Gastrocnemius medialis (tissue), 4 donors: ENCODE results near the gene ADAMTS8. TPM values are rescaled to one million over a fixed set of nuclear protein-coding genes. Genes with fewer than 3 reads are reported as not detected.

Experiments
- ATAC-seq, 2 donors: fragments of 150-250 bp; one replicate each; pipeline ENCODE4 v1.9.1; 2016
- DNase-seq, 2 donors: peaks; one replicate each; pipeline ENCODE4 v3.0.0-alpha.2; 2019
- H3K27ac ChIP-seq, 4 donors: fragments of 200-600 bp; sonication (generic); 1 replicate in 1 of 4; 2 replicates in 3 of 4; pipeline ENCODE4 v1.5.1; 2016 to 2018; ENCODE audit warnings: mild to moderate bottlenecking in 2 of 4, moderate library complexity in 1 of 4
- H3K27me3 ChIP-seq, 3 donors: fragments of 200-600 bp; sonication (generic) in 2 of 3; 1 replicate in 1 of 3; 2 replicates in 2 of 3; pipeline versions ENCODE4 v1.5.1 to v1.6.0; 2016 to 2019; ENCODE audit warnings: mild to moderate bottlenecking in 1 of 3, moderate library complexity in 1 of 3
- H3K36me3 ChIP-seq, 2 donors: fragments of 200-600 bp; sonication (generic) in 1 of 2; one replicate each; pipeline ENCODE4 v1.5.1; 2017 to 2018
- H3K4me1 ChIP-seq, 2 donors: fragments of 200-600 bp; sonication (generic) in 1 of 2; one replicate each; pipeline ENCODE4 v1.5.1; 2016 to 2017; ENCODE audit warnings: mild to moderate bottlenecking in 2 of 2
- H3K4me3 ChIP-seq, 4 donors: fragments of 200-600 bp; sonication (generic) in 3 of 4; 1 replicate in 1 of 4; 2 replicates in 3 of 4; pipeline ENCODE4 v1.5.1; 2016 to 2019; ENCODE audit warnings: mild to moderate bottlenecking in 2 of 4
- H3K9me3 ChIP-seq, 3 donors: fragments of 200-600 bp; sonication (generic) in 2 of 3; 1 replicate in 1 of 3; 2 replicates in 2 of 3; pipeline ENCODE4 v1.5.1; 2016 to 2019
- CTCF ChIP-seq, 5 experiments: fragments of 450-650 bp in 3 of 5; fragments of 200-600 bp in 2 of 5; sonication (generic) in 2 of 5; IDR thresholded peaks in 4 of 5; conservative IDR thresholded peaks in 1 of 5; 1 replicate in 4 of 5; 2 replicates in 1 of 5; pipeline ENCODE4 v1.5.1; 2016 to 2019; ENCODE audit warnings: antibody characterized with exemption in 5 of 5, mild to moderate bottlenecking in 3 of 5, moderate library complexity in 3 of 5
- POLR2A ChIP-seq, 2 donors: fragments of 450-650 bp; IDR thresholded peaks; one replicate each; pipeline ENCODE4 v1.6.1; 2017; ENCODE audit warnings: antibody characterized with exemption in 2 of 2, mild to moderate bottlenecking in 2 of 2, moderate library complexity in 2 of 2
- in situ Hi-C, 4 donors: fragments of 200-750 bp; cut with MboI; loops; one replicate each; pipeline versions ENCODE4 v1.15.0 to v1.8.0; 2017; ENCODE audit warnings: low sequenced_read_pairs in 4 of 4
- intact Hi-C: fragments of 100-400 bp; cut with DNase I; formaldehyde crosslinking; loops from one replicate; pipeline ENCODE4 v1.15.1; 2023; ENCODE audit warnings: low total_unique reads
- total RNA-seq, 4 donors: library from RNA; depleted of rRNA; stranded (reverse); fragments of >200 nt; gene quantifications; one replicate each; pipeline versions ENCODE4 v1.1.0 to v1.2.3, GENCODE V29; 2016

Gene ADAMTS8
- total RNA-seq, 4 donors from 2014 or later: 0.26 to 0.46 (median 0.29) TPM; not detected in 1

DNA sequence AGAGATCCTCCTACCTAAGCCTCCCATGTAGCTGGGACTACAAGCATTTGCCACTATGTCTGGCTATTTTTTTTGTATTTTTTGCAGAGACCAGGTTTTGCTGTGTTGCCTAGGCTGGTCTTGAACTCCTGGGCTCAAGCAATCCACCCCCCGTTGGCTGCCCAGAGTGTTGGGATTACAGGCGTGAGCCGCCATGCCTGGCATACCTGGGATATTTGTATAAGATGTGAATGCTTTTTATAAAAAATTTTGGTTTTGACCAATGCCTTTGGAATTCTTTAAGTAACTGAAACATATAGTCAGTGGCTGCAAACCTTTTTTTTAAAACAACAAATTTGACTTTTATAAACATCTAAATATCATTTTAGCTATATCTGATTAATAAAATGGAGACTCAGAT is 42.4 kb downstream of the ADAMTS8 start:
- no peak for DNase-seq

DNA sequence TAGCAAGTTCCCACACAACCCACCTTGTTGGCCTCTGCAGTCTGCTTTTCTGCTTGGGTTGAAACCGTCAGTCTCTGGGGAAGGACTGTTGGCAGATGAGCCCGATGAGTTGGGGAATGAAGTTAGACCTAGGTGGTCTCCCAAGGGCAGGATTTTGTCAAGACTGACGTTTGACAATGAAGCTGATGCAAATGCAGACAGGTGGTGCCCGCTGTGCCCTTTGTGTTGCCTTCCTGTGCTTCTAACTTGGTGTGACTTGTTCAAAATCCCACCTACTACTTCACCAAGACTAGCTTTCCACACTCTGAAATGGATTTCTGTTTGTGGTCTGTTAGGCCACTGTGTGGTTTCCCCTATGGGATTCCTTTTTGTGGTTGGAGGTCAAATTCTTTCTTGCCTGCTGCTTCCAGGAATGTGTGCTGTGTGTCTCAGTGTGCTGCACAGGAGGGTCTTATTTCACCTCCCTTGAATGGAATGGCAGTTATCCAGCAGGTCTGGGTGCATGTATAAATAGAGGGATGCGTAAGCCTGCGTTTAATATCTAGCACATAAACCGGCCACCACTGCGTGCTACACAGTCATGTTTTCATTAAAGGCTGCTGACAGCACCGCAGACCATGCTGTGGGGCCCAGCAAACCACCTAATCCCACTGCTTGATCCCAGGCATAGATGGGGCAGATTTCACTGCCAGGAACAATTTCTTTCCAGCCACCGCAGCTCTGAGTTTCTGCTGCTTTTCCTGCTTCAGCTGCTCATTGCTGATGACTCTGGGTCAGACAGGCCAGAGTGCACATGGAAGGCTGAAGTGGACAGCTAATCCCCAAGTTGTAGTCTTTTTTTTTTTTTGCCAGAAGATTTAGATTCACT is 44.8 kb downstream of the ADAMTS8 start:
- peak overlapping the region; percentile 74 to 83 (median 82) for H3K27ac ChIP-seq
- intact Hi-C loops (loop anchor here (1.0 to 5.0 kb wide), 2 partner anchors 14 to 171 kb away; no protein-coding TSS in a partner anchor), in situ Hi-C loops (loop anchor here in 1 of 4 donors (25.0 kb wide), 1 partner anchor 171 kb away; no protein-coding TSS in a partner anchor)

More for the DNA sequence above, 42.4 kb downstream of the ADAMTS8 start:
- Histone ChIP-seq H3K4me3 (no peak overlapping the region), H3K4me1 (peaks cover 12 to 29% of the 10 kb centered on the region in 2 donors), H3K36me3 (no peaks in the 10 kb centered on the region), H3K9me3 (no peaks in the 10 kb centered on the region), H3K27ac (no peak overlapping the region), H3K27me3 (no peaks in the 10 kb centered on the region)
- in situ Hi-C loops: loop anchor here in 1 of 4 donors (25.0 kb wide), 1 partner anchor 174 kb away; no protein-coding TSS in a partner anchor
- no peak for ATAC-seq
- no peak for TF ChIP-seq CTCF (IDR thresholded peaks at IDR 0.05 in 4 of 5, conservative IDR thresholded peaks at IDR 0.05 in 1 of 5)
- TF ChIP-seq POLR2A (IDR thresholded peaks at IDR 0.05): no peak
- intact Hi-C loops: no loop called here

GRCh38 chr11:130381317-130381716 is 47.1 kb downstream of the ADAMTS8 start:
- no peaks in the 10 kb centered on the region for H3K9me3 ChIP-seq
- no peaks in the 10 kb centered on the region for H3K27me3 ChIP-seq
- H3K4me1 ChIP-seq: peaks cover 12 to 29% of the 10 kb centered on the region in 2 donors
- no peak for DNase-seq
- no peak overlapping the region for H3K27ac ChIP-seq
- ATAC-seq: no peak
- in situ Hi-C loops: loop anchor here in 1 of 4 donors (25.0 kb wide), 1 partner anchor 169 kb away; no protein-coding TSS in a partner anchor
- no peak overlapping the region for H3K4me3 ChIP-seq
- TF ChIP-seq CTCF (IDR thresholded peaks at IDR 0.05 in 4 of 5, conservative IDR thresholded peaks at IDR 0.05 in 1 of 5) (no peak), POLR2A (IDR thresholded peaks at IDR 0.05) (no peak)
- H3K36me3 ChIP-seq: no peaks in the 10 kb centered on the region
- intact Hi-C loops: loop anchor here (5.0 kb wide), 1 partner anchor 169 kb away; no protein-coding TSS in a partner anchor

More for the DNA sequence above, 44.8 kb downstream of the ADAMTS8 start:
- TF ChIP-seq POLR2A (IDR thresholded peaks at IDR 0.05) (peak in 1 of 2 donors; percentile 31), CTCF (IDR thresholded peaks at IDR 0.05 in 4 of 5, conservative IDR thresholded peaks at IDR 0.05 in 1 of 5) (no peak)
- Histone ChIP-seq H3K4me3 (no peak overlapping the region), H3K9me3 (no peaks in the 10 kb centered on the region), H3K36me3 (no peaks in the 10 kb centered on the region), H3K4me1 (peaks cover 12 to 29% of the 10 kb centered on the region in 2 donors), H3K27me3 (no peaks in the 10 kb centered on the region)
- ATAC-seq (peak; percentile 95 to 98), DNase-seq (peak; percentile 55 to 81)

- H3K36me3 ChIP-seq: no peaks in the 10 kb centered on the region
- DNase-seq: no peak
- H3K4me1 ChIP-seq: peaks cover 12 to 29% of the 10 kb centered on the region in 2 donors
- TF ChIP-seq CTCF (IDR thresholded peaks at IDR 0.05 in 4 of 5, conservative IDR thresholded peaks at IDR 0.05 in 1 of 5) (no peak), POLR2A (IDR thresholded peaks at IDR 0.05) (no peak)
- intact Hi-C loops: loop anchor here (5.0 kb wide), 1 partner anchor 168 kb away; no protein-coding TSS in a partner anchor
- H3K27ac ChIP-seq: no peak overlapping the region
- no peaks in the 10 kb centered on the region for H3K27me3 ChIP-seq
- ATAC-seq: no peak
- no peak overlapping the region for H3K4me3 ChIP-seq
- in situ Hi-C loops: loop anchor here in 1 of 4 donors (25.0 kb wide), 1 partner anchor 168 kb away; no protein-coding TSS in a partner anchor
- H3K9me3 ChIP-seq: no peaks in the 10 kb centered on the region
These were observed 47.6 kb downstream of the ADAMTS8 start for GRCh38 chr11:130380778-130381177.
